Measurements from ENCODE around the gene TUT4.

- TF ChIP-seq FOXM1 (IDR thresholded peaks at IDR 0.05; ENCODE audit: borderline replicate concordance), result no peak
- no peak for TF ChIP-seq ELF4 (IDR thresholded peaks at IDR 0.05)
- no peak for TF ChIP-seq SUZ12 (IDR thresholded peaks at IDR 0.05)
- TF ChIP-seq HDGF (IDR thresholded peaks at IDR 0.05; ENCODE audit: borderline replicate concordance), result no peak
- no peak for TF ChIP-seq FOXA1 (IDR thresholded peaks at IDR 0.05)
- TF ChIP-seq L3MBTL2 (conservative IDR thresholded peaks at IDR 0.05), result no peak
- no peak for TF ChIP-seq ARNT (IDR thresholded peaks at IDR 0.05)
- no peak for TF ChIP-seq SP1 (IDR thresholded peaks at IDR 0.05)
- no peak for TF ChIP-seq ZNF384 (IDR thresholded peaks at IDR 0.05)
- TF ChIP-seq FOXK2 (IDR thresholded peaks at IDR 0.05), result no peak
- TF ChIP-seq TARDBP (IDR thresholded peaks at IDR 0.05), result no peak
- TF ChIP-seq BHLHE40 (IDR thresholded peaks at IDR 0.05; ENCODE audit: borderline replicate concordance), result no peak
These were observed 22.2 kb downstream of the TUT4 start for GRCh38 chr1:52530563-52531144.

All from HEK293T (cell line).